NCI-H2227 treated with DMSO at 0.1 percent for 48 hours (cell line): ENCODE measurements around the gene RASSF4.

ENCODE experiments used
- DNase-seq: peaks from one replicate; lab custom pipeline; 2025; lab: John Stamatoyannopoulos, UW

Gene RASSF4, protein sequence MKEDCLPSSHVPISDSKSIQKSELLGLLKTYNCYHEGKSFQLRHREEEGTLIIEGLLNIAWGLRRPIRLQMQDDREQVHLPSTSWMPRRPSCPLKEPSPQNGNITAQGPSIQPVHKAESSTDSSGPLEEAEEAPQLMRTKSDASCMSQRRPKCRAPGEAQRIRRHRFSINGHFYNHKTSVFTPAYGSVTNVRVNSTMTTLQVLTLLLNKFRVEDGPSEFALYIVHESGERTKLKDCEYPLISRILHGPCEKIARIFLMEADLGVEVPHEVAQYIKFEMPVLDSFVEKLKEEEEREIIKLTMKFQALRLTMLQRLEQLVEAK

DNA sequence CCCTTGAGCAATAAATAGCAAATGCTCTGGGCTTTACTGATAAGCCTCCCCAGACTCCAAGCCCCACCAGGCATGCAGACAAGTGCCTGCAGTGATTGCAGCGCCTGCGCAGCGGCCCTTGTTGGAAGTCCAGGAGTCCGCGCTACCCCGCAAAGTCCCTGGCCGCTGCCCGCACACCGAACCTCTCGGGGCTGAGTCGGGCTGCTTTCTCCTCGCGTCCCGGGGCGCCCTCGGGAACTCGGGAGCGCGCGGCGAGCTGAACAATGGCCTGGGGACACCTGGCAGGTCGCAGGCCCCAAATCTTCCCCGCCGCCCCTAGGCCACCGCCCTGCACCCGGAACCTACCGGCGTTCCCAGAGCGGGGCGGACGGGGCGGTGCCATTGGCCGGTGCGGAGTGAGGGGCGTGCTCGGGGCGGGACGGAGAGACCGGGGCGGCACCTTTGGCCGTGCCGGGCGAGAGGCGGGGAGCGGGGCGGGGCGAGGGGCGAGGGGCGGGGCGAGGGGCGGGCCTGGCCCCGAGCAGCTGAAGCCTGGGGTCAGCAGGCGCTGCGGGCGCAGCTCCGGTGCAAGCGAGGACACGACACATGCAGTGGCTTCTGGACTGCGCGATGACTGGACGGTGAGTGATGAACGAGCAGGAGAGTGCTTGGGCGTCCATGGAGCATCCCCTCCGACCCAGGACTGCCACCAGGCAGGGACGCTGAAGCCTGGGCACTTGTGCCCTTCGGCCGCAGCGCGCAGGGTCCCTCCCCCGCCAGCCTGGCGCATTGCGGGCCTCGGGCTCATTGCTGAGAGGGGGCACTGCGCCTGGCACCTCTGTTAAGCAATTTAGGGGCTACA, at the start of gene RASSF4:
Gene RASSF4 (plus strand): TSS at position 556 of the 841 bp plus-strand sequence. CDS start 10,401 bp downstream, outside the sequence.
- peak; percentile 70 for DNase-seq

DNA sequence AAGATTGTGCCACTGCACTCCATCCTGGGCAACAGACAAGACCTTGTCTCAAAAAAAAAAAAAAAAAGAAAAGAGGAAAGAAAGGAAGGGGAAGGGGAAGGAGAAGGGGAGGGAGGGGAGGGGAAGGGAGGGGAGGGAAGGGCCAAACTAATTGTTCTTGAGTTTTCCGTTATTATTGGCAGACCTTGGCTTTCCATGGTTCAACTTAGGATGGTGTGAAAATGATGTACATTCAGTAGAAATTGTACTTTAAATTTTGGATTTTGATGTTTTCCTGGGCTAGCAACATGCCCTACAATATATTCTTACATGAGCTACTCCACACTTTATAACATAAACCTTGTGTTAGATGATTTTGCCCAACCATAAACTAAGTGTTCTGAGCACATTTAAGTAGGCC, 49.7 kb upstream of the RASSF4 start:
- DNase-seq = no peak

DNA sequence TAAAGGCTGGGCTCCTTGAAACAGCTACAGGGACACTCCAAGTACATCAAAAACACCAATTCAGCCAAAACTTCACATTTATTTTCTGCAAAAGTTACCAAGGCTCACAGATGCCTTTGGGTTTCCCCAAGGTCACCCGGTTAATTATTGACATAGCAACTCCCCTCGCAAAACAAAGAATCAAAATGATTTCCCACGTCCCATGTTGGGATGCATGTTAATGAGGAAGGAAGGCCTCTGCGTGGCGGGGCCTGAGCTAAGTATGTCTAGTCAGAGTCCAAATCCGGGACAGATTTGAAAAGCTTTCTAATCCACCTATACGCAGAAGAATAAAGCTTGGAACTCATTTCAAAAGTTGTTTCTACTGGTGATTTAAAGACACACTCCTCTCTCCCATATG, 49.0 kb upstream of the RASSF4 start:
- DNase-seq = no peak

DNA sequence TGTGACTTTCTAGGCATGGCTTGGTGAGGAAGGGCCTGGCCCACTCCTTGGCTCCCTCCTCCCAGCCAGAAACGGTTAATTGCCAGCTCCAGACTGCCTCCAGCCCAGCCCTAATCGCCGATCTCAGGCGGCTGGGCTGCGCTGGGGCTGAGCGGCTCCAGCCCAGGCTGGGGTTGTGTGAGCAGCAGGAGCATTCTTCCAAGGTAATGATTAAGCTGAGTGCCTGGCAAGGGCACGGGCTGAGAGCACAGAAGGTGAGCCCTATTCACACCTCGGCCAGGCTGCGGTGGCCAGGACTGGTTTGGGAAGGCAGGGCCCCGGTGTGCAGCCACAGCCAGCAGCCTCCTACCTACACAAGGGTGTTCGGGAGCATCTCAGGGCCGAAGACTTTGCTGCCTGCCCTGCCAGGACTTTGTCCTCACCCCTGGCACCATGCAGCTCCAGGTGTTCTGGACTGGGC, 48.5 kb upstream of the RASSF4 start, which contains the start of gene TMEM72:
Gene TMEM72 (plus strand): TSS at position 257 of the 460 bp plus-strand sequence. CDS start 176 bp downstream, at position 433.
- peak; percentile 35 for DNase-seq

DNA sequence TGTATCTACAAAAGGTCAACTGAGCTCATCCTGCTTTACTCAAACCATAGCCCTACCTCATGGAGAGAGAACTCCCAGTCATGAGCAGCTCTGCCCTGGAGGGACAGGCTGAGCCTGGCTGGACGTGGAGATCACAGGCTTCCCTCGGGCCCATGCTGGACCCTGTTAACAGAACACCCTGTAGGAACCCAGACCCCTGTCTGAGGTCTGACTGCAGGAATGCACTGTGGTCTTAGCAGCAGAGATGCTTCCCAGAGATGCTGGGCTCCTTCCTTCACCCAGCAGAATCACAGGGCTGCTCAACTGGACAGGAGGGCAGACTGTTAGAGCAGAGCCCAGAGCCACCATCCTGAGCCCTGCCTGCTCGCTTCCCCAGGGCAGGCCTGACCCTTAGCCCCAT, 47.7 kb upstream of the RASSF4 start:
- no peak for DNase-seq

DNA sequence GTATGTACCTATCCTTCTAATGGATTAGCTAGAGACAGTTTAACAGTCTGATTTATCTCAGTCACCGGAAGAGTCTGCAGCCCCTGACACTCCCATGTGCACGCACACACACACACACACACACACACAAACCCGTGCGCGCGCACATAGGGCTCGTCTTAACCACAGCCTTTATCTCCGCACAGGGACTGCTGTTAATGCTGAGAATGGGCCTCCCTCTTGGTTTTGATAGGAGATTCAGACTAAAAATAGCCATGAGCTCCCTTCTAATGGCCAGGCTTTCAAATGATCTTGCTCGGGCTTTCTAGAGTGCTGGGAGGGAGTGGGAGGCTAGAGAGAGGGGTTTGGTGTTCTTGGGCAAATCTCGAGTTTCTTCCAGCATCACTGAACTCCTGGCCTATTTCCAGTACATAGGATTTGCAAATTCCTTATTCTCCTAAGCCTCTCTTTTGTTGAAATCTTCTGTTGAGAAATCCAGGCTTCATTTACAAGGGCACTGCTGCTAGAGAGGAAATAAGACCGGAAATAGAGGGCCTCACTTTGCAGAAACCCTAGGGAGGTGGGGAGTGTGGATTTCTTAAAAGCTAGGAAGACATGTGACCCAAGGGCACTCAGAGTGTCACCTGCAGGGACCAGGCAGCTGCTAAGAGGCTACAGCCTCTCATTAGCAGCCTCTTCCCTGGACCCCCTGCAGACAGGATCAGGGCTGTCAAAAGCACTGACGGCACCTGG, 46.1 kb upstream of the RASSF4 start:
- DNase-seq = peak; percentile 28

DNA sequence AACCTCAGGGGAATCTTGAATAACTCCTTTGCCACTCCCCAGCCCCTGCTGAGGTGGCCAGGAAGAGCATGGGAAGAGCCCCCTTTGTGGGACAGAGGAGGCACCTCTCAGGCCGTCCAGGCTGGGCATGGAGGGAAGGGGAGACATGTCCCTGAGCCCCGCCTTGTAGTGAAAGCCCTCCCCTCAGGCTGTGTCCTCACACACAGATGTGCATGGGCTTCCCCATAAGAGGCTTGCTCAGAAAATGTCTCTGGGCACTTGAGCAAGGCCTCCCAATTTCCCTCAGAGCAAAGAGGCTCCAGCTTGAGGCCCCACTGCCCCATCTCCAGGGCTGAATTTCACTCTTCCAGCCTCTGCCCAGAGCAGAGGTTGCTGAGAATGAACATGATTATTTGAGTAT, 44.7 kb upstream of the RASSF4 start:
- no peak for DNase-seq

DNA sequence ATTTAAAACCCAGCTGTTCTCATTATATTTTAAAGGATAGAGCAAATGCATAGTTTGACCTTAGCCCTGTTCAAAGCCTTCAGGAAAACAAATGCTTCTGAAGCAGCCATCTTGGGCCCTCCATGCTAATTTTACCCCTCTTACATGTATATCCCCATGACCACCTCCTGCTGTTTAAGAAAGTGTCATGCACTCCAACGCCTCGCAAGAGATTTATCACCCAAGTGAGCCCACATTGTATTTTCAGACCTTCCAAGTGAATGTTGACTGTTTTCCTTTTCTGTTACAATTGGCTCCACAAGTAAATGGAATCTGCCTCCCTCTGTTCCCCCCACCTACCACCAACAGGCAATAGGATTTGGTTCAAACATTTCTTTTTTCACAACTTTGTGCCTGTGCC, 43.2 kb upstream of the RASSF4 start:
- no peak for DNase-seq

DNA sequence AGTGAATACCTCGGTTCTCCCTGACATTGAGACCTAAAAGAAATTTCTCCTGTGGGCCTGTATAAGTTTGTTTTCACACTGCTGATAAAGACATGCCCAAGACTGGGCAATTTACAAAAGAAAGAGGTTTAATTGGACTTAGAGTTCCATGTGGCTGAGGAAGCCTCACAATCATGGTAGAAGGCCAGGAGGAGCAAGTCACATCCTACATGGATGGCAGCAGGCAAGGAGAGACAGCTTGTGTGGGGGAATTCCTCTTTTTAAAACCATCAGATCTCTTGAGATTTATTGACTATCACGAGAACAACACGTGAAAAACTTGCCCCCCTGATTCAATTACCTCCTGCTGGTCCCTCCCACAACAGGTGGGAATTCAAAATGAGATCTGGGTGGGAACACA, 41.8 kb upstream of the RASSF4 start:
- DNase-seq = no peak

DNA sequence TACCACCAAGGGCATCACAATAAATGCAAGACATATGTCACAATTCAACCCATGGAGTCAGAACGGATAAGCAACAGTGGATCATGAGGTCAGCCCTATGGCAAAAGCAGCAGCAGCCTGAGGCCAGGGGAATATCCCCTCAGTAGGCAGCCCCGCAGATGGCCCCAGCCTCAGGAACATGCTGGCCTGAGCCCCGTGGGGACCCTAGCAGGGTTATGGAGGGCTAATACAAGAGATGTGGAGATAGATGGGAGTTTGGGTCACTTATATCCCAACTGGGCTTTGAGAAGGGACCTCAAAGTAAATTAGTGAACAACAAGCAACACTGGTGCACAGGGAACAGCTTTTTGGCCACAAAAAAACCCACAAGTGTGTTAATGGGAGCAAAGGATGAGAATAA, 39.4 kb upstream of the RASSF4 start:
- no peak for DNase-seq

DNA sequence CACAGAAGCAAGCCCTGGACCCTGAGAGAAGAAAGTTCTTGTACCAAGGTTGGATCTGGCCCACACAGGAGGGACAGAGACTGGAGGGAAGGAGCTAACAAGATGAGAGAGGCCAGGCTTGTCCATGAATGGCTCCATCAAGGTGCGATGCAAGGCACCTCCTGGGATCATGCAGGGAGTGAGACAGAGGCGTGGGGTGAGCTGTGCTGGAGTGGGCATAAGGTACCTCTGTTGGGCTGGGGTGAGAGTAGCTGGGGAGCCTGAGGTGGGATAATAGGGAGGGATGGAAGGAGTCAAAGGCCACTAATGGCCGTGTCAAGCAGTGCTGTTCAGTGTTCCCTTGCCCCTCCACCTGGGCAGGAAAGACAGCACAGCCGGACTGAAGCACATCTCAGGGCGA, 38.5 kb upstream of the RASSF4 start:
- no peak for DNase-seq

DNA sequence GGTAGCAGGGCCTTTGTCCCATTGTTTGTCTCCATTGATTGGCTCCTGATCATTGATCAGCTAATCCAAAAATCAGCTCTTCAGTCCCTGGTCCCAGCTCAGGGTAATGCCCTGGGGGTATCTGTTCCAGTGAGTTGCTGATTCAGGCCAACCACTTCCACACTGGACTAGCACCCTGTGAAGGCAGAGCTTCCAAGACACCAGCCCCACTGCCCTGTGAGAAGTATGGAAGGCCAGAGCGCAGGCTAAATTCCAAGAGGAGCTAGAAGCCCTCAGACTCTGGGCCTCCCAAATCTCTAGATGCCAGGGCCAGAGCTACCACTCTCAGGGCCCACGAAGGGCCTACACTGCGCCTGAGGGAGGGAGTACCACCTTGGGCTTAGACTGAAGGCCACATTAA, 38.1 kb upstream of the RASSF4 start:
- no peak for DNase-seq

DNA sequence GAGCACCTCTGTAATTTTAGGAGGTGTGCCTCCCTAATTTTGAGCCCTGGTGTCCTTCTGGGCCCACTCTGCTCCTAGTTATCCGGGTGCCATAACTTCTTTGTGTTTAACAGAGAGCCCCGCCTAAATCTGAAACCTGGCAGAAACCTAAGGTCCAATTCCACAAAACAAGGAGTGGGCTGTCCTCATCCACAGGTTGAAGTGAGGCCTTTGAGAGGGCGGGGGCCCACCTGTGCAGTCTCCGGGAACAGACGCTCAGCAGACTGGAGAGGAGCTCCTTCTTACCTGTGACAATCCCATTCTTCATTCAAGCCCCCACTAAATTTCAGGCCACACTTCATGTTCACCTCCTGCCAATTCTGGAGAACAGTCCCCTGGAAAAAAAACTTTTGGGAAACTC, 37.6 kb upstream of the RASSF4 start:
- DNase-seq = no peak

DNA sequence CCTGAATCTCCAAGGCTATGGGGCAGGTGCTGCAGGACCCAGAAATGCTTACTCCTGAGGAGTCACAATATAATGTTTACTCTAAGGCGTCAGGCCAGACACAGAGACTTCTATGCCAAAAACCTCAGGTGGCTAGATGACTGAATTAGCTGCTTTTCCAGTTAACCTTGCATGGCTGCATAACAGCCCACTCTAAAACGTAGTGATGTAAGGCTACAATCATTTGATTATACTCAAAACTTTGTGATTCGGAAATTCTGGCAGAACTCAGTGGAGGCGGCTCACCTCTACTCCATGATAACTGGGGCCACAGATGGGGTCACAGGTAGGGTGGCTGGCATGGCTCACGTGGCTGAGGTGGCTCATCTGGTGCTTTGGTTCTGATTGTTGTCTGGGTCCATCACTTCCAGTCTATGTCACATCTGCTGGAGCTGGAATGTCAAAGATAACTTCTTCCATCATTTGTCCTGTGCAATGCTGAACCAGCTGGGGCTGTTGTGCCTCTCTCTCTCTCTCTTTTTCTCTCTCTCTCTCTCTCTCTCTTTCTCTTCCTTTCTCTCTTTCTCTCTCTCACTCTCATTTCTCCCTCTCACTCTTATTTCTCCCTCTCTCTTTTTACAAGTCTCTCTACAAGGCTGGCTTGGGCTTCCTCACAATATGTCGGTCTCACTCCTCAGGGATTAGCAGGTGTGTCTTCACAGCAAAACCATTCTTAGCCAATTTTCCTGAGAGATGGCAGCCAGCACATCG, 36.6 kb upstream of the RASSF4 start:
- no peak for DNase-seq

DNA sequence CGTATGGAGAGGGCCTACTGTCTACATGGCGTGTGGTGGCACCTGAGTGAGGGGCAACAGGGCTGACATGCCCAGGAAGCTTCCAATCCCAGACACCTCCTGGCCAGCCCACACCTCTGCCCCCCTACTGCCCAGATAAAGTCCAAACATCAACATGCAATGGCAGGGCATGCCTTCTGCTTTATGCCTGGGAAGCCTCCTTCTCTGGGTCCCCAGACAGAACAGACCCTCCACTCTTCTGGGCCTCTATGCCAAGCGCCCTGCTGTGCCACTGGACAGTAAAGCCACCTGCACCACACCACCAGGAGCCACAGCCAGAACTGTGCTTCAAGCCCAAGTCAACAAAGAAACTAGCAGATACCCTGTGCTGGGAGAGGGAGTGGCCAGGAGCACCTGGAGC, 36.0 kb upstream of the RASSF4 start:
- no peak for DNase-seq

DNA sequence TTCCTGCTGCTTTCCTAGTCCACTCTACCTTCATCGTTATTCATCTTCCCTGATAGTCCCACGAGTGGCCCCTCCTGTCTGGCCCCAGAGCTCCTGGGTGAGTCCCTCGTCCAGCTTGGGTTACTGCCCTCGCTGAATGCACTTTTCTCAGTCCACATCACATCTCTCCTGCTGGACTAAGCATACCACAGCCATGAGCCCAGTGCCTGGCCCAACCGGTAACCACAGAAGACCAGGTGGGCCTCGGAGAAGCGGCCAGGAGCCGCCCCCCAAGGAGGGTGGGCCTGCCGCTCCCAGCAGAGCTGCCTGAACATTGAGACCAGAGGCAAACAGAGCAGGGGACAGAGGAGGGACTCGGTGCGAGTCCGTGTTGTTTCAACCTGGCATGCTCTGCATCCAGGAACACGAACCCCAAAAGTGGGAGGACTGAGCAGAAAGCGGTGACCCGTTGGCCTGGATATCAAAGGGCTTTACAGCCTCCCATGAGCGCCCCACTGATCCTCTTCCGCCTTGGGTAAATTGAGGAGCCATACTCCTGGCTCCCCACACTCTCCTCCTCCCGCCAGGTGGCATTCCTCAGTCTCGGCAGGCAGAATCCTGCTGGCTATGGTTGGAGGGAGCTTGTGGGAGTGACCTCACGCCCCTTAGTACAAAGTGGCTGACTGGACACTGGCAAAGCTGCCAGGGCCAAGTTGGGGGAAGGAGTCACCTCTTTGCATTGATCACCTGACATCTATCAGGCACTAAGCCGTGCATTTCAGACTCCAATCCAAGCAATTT, 35.2 kb upstream of the RASSF4 start:
- no peak for DNase-seq

DNA sequence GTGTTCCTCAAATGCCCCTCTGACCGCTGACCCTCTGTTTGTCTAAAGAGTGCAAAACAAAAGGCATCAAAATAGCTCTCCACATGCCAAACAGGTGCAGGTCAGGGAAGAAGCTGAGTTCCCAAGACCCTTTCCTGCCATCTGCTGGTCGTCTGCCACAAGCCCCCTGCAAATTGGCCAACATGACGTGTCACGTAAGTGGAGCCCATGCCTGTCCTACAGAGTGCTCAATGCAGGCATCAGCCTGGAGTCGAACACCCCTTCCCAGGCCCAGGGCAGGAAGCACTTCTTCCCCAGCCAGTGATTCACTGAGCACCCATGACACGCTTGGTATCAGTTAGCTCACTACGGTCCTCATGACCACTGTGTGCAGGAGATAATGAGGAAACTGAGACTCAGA, 34.4 kb upstream of the RASSF4 start:
- no peak for DNase-seq

DNA sequence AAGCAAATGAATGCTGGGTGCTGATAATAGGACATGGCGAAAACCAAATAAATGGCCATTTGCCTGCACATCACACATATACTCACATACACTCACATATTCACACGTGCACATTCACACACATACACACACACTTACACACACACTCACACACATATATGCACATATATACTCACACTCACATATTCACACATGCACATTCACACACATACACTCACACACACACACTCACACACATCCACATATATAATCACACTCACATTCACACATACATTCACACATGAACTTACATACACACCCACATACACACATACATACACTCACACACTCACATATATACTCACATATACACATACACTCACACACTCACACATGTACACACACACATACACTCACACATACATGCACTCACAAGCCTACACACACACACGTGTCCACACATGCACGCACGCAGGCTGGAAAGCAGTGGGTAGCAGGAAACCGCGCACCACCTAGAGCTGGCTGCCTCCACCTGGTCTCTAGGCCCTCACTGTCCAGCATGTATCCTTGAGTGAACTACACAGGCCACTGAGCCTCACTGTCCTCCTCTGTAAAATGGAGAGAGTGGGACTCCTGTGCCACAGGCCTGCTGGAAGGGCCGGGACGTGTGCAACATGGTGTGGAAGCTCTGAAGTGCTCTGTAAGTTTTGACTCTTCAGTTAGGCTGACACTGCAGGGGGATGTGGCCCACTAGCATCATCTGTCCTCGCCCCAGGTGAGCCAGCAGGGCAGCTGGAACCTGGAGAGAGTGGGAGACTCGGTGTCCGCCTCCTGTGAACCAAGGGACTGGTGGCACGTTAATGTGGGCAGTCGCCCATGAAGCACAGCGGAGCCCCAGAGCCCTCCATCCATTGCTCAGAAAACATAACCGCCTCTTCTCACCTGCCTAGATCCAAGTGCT, 33.5 kb upstream of the RASSF4 start:
- no peak for DNase-seq

DNA sequence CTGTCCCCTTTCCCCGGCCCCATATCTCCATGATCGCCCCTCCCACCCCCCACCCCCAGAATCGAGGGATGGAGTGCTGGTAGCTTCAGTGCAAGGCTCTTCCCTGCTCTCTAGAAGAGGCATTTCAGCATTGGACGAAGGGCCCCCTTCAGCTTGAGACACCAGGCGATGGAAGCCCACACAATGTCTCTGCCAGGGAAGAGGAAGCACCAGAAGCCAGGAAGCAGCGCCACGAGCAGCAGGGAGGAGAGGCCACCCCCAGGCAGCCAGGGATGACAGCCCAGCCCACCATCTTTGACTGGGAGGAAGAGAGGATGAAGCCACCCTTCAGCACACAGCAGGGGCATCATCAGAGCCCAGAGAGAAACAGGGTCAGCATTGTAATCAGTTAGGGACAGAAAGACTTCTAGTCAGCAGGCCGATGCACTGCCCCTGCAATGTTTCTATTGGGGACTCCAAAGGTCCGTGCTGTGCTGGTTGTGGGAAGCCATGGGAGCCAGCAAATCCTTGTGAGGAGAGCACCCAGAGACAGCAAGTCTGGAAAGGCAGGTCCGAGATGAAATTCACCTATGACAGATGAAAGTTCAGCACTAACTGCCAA, 32.8 kb upstream of the RASSF4 start:
- no peak for DNase-seq
